ENCODE data around the gene RPP14. TPM values are rescaled to one million over a fixed set of nuclear protein-coding genes. Genes with fewer than 3 reads are reported as not detected.

The RPP14 gene
- total and polyA plus RNA-seq, 2 experiments from 2014 or later: 11.7 to 18.6 TPM

- TF ChIP-seq ETS1 (IDR thresholded peaks at IDR 0.05) (no peak), EZH2phosphoT487 (IDR thresholded peaks at IDR 0.05; ENCODE audit: unreplicated experiment) (no peak), STAT1 (IDR thresholded peaks at IDR 0.05; ENCODE audit: unreplicated experiment) (no peak), ZNF114 (CRISPR knock-in tag; IDR thresholded peaks at IDR 0.05) (no peak), CTCF (conservative IDR thresholded peaks at IDR 0.05; ENCODE audit: low read depth in 2 of 2) (no peak), POLR2AphosphoS5 (IDR thresholded peaks at IDR 0.05; ENCODE audit: low read depth) (no peak)
Measured at GRCh38 chr3:58366699-58367098, 60.7 kb downstream of the RPP14 start (continued).

- DNase-seq (ENCODE audit: low spot score): no peak
- Histone ChIP-seq H3K36me3 (ENCODE audit: insufficient read depth) (no peaks in the 10 kb centered on the region), H3F3A (replicated peaks; ENCODE audit: low read depth) (no peaks in the 10 kb centered on the region), H3K4me3 (no peak overlapping the region), H2AFZ (no peak overlapping the region), H3K79me2 (replicated peaks; ENCODE audit: insufficient read depth) (no peaks in the 10 kb centered on the region), H3K4me1 (ENCODE audit: insufficient read depth) (peaks cover 7% of the 10 kb centered on the region; the same call in 1 of the 2 replicates), H3K4me2 (no peak overlapping the region), H3K9me2 (ENCODE audit: insufficient read depth) (no peaks in the 10 kb centered on the region), H4K20me1 (replicated peaks; ENCODE audit: insufficient read depth) (no peaks in the 10 kb centered on the region), H3K27ac (ENCODE audit: low read depth) (no peak overlapping the region), H3K27me3 (ENCODE audit: insufficient read depth) (no peaks in the 10 kb centered on the region)
- H3K4me1 Mint-ChIP-seq: peaks cover 20% of the 10 kb centered on the region
- H3K9me3 Mint-ChIP-seq: no peaks in the 10 kb centered on the region; the same call in 2 of the 3 replicates
- H3K27me3 Mint-ChIP-seq (ENCODE audit: insufficient read depth, low read depth, poor library complexity): peaks cover 2% of the 10 kb centered on the region
- no peak for ATAC-seq
- no peak overlapping the region for H3K27ac Mint-ChIP-seq
- H3K4me3 Mint-ChIP-seq: no peak overlapping the region
- no peaks in the 10 kb centered on the region for H3K36me3 Mint-ChIP-seq (ENCODE audit: low read depth)
- TF ChIP-seq NANOG (IDR thresholded peaks at IDR 0.05; ENCODE audit: borderline replicate concordance) (no peak), CREB1 (CRISPR knock-in tag; IDR thresholded peaks at IDR 0.05; ENCODE audit: low read depth) (no peak), ZNF114 (CRISPR knock-in tag; IDR thresholded peaks at IDR 0.05) (no peak), JUNB (IDR thresholded peaks at IDR 0.05; ENCODE audit: unreplicated experiment) (no peak), REST (IDR thresholded peaks at IDR 0.05; ENCODE audit: unreplicated experiment) (no peak), ETS1 (IDR thresholded peaks at IDR 0.05) (no peak), ZNF331 (CRISPR knock-in tag; IDR thresholded peaks at IDR 0.05; ENCODE audit: low read depth) (no peak), ZNF462 (CRISPR knock-in tag; IDR thresholded peaks at IDR 0.05) (no peak), POLR2AphosphoS5 (IDR thresholded peaks at IDR 0.05; ENCODE audit: low read depth) (no peak)
Measured at GRCh38 chr3:58369038-58369437, 63.0 kb downstream of the RPP14 start.

Measured in GM23338 (cell line).